Activated naive CD8-positive, alpha-beta T cell treated with anti-CD3 and anti-CD28 coated beads for 36 hours (primary cell): ENCODE data around the gene PRELID1. TPM values are rescaled to one million over a fixed set of nuclear protein-coding genes. Genes with fewer than 3 reads are reported as not detected.
"Not testable (repeated sequence)": the region's sequence is repeated elsewhere in the genome, so short reads cannot be mapped to it uniquely, and the experiment has no call there.

Source experiments
- DNase-seq: peaks from one replicate; pipeline ENCODE4 v3.0.0; 2021
- H3K27ac Mint-ChIP-seq: one replicate; pipeline ENCODE4 v1.8.0; 2022; ENCODE audit warnings: mild to moderate bottlenecking, moderate library complexity, mixed read lengths
- H3K27me3 Mint-ChIP-seq: one replicate; pipeline ENCODE4 v1.8.0; 2022; ENCODE audit warnings: mild to moderate bottlenecking, mixed read lengths
- H3K36me3 Mint-ChIP-seq: one replicate; pipeline ENCODE4 v1.8.0; 2021; ENCODE audit warnings: mild to moderate bottlenecking, mixed read lengths
- H3K4me1 Mint-ChIP-seq: one replicate; pipeline ENCODE4 v1.8.0; 2021; ENCODE audit warnings: mixed read lengths
- H3K4me3 Mint-ChIP-seq: one replicate; pipeline ENCODE4 v1.8.0; 2022; ENCODE audit warnings: mild to moderate bottlenecking, moderate library complexity, mixed read lengths
- H3K9me3 Mint-ChIP-seq: one replicate; pipeline ENCODE4 v1.8.0; 2022; ENCODE audit warnings: mixed read lengths
- total RNA-seq, 2 experiments: library from RNA; stranded (reverse); gene quantifications; one replicate each; pipeline ENCODE4 v1.2.3, GENCODE V29; 2021

Gene PRELID1
- total RNA-seq, 2 experiments from 2014 or later = 311 to 315 TPM

GRCh38 chr5:177291735-177292134 is 11.9 kb upstream of the PRELID1 start:
- DNase-seq = no peak
- Mint-ChIP-seq H3K4me1 (peaks cover 16% of the 10 kb centered on the region), H3K36me3 (peaks cover 22% of the 10 kb centered on the region), H3K27ac (peak overlapping the region; percentile 4), H3K27me3 (no peaks in the 10 kb centered on the region), H3K9me3 (no peaks in the 10 kb centered on the region), H3K4me3 (no peak overlapping the region)

- no peak overlapping the region for H3K27ac Mint-ChIP-seq
- peaks cover 26% of the 10 kb centered on the region for H3K36me3 Mint-ChIP-seq
- H3K4me3 Mint-ChIP-seq = no peak overlapping the region
- DNase-seq = no peak
- H3K9me3 Mint-ChIP-seq = no peaks in the 10 kb centered on the region
- H3K27me3 Mint-ChIP-seq = no peaks in the 10 kb centered on the region
- peaks cover 35% of the 10 kb centered on the region for H3K4me1 Mint-ChIP-seq
These were observed 9.6 kb upstream of the PRELID1 start for GRCh38 chr5:177293819-177294581.

- no peak for DNase-seq
These were observed 9.0 kb upstream of the PRELID1 start for GRCh38 chr5:177294632-177295031.

GRCh38 chr5:177295924-177296323 is 7.7 kb upstream of the PRELID1 start:
- Mint-ChIP-seq H3K4me3 (no peak overlapping the region), H3K9me3 (no peaks in the 10 kb centered on the region), H3K27me3 (no peaks in the 10 kb centered on the region), H3K27ac (peak overlapping the region; percentile 73), H3K4me1 (peaks cover 52% of the 10 kb centered on the region), H3K36me3 (peaks cover 29% of the 10 kb centered on the region)
- no peak for DNase-seq

More at GRCh38 chr5:177294632-177295031, 9.0 kb upstream of the PRELID1 start:
- Mint-ChIP-seq H3K27me3 (no peaks in the 10 kb centered on the region), H3K4me3 (no peak overlapping the region), H3K27ac (no peak overlapping the region), H3K36me3 (peaks cover 26% of the 10 kb centered on the region), H3K4me1 (peaks cover 41% of the 10 kb centered on the region), H3K9me3 (no peaks in the 10 kb centered on the region)

DNA sequence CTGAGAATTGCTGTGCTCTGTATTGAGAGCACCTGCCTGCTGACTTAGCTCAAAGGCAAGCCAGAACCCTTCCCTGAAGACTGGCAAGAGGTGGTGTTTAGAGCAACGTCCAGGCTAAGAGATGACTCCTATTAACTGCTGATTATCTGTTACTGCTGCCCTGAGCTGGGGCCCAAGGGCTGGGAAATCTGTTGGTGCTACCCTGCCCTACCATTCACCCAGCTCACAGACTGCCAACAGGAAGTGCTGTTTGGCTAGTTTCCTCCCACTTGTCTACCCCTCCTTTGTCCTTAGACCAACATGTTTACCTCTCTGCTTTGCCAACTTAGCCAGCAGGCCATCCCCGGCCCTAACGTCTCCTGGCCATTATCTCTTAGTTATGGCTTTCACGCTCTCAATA is 7.0 kb upstream of the PRELID1 start:
- Mint-ChIP-seq H3K4me1 (peaks cover 58% of the 10 kb centered on the region), H3K4me3 (peak overlapping the region; percentile 12), H3K27ac (peak overlapping the region; percentile 73), H3K9me3 (no peaks in the 10 kb centered on the region), H3K36me3 (peaks cover 33% of the 10 kb centered on the region), H3K27me3 (no peaks in the 10 kb centered on the region)
- DNase-seq = no peak

DNA sequence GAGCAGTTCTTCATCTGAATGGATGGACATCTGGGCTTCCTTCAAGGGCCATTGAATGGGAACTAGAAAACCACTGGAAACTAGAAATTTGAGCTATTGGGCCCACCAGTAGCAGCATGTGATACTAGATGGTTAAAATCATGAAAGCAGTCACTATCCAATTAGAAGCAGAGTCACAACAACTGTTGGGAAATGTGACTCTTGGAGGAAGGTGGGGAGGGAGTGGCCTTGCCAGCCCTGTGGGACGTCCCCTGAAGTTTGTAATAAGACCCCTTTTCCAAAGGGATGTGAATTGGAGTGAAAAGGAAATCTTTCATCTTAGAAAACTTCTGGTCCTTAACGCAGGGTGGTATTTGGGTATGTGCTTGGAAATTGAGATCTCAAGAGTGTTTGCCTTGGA is 5.7 kb upstream of the PRELID1 start:
- H3K27me3 Mint-ChIP-seq = no peaks in the 10 kb centered on the region
- H3K36me3 Mint-ChIP-seq = peaks cover 34% of the 10 kb centered on the region
- peak overlapping the region; percentile 43 for H3K27ac Mint-ChIP-seq
- H3K4me1 Mint-ChIP-seq = peaks cover 69% of the 10 kb centered on the region
- DNase-seq = no peak
- H3K4me3 Mint-ChIP-seq = no peak overlapping the region
- H3K9me3 Mint-ChIP-seq = no peaks in the 10 kb centered on the region

DNA sequence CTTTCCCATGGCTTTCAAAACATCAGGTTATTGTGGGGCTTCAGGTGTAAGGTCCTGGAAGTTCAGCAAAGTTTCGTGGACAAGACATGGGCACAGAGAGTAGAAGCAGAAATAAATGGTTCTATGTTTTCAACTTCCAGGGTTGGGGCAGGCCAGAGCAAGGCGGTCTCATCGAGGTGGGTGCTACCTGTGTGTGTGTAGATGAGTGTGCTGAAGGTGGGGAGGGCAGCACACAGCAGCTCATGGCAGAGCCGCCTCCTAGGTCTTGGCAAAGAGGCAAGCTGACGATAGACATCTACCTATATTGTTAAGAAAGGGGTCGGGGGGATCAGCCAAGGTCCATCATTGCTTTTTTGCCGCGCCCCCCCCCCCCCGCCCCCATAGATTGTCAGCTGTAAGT is 3.9 kb upstream of the PRELID1 start:
- DNase-seq = no peak
- Mint-ChIP-seq H3K27ac (peak overlapping the region; percentile 73), H3K36me3 (peaks cover 45% of the 10 kb centered on the region), H3K27me3 (no peaks in the 10 kb centered on the region), H3K9me3 (no peaks in the 10 kb centered on the region), H3K4me1 (peaks cover 73% of the 10 kb centered on the region), H3K4me3 (no peak overlapping the region)

- peak; percentile 68 for DNase-seq
- H3K36me3 Mint-ChIP-seq = peaks cover 45% of the 10 kb centered on the region
These were observed 3.2 kb upstream of the PRELID1 start for GRCh38 chr5:177300236-177300880.

DNA sequence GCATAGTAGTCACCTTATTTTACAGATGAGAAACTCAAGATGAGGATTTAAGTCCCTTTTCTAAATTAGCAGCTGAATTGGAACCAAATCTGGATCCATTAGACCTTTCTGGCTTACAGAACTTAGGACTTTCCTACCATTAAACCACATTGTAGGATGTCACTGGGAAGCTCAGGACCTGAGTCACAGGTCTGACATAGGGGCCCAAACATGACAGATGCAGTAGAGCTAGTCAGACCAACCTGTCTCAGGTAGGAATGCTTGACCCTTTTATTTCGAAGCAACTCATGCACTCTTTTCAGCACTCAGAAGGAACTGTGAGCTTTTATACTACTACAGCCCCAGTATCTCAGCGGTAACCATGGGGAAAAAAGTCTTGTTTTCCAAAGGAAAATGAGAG is 2.6 kb upstream of the PRELID1 start:
- Mint-ChIP-seq H3K4me3 (peak overlapping the region; percentile 42), H3K27me3 (no peaks in the 10 kb centered on the region), H3K9me3 (no peaks in the 10 kb centered on the region), H3K27ac (peak overlapping the region; percentile 80), H3K36me3 (peaks cover 44% of the 10 kb centered on the region), H3K4me1 (peaks cover 77% of the 10 kb centered on the region)
- no peak for DNase-seq

More at GRCh38 chr5:177300236-177300880, 3.2 kb upstream of the PRELID1 start:
- no peaks in the 10 kb centered on the region for H3K9me3 Mint-ChIP-seq
- H3K4me1 Mint-ChIP-seq = peaks cover 77% of the 10 kb centered on the region
- no peaks in the 10 kb centered on the region for H3K27me3 Mint-ChIP-seq
- peak overlapping the region; percentile 80 for H3K27ac Mint-ChIP-seq
- H3K4me3 Mint-ChIP-seq = peak overlapping the region; percentile 42

DNA sequence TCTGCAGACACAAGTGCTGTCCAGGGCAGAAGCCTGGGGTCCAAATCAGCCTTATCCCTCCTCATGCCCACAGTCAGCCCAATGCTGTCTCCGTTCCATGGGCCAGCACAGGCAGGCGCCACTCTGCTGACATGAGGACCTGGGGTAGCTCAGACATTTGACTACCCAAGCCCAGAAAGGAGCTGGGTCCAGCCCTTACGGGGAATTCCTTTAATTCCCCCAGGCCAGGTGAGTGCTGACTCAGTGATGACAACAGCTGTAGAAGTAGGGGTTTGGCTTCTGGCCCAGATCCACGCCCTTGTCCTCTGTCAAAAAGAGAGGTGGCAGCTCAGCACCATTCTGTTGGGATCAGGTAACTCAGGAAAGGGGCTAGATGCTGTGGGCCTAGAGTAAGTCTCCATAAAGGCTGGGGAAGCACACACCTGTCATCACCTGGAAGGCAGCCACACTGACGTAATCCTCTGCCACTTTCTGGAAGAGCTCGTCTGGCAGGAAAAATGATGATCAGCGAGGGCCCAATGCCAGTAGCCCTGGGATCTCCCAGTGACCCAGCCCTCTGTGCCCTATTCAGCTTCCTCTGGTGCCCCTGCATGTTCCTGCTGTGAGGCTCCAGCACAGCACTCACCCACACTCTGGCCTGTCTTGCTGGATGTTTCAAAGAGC is 2.0 kb upstream of the PRELID1 start:
- peaks cover 43% of the 10 kb centered on the region for H3K36me3 Mint-ChIP-seq
- no peak for DNase-seq
- peak overlapping the region; percentile 84 for H3K27ac Mint-ChIP-seq
- H3K27me3 Mint-ChIP-seq = no peaks in the 10 kb centered on the region
- no peaks in the 10 kb centered on the region for H3K9me3 Mint-ChIP-seq
- peaks cover 74% of the 10 kb centered on the region for H3K4me1 Mint-ChIP-seq
- H3K4me3 Mint-ChIP-seq = peak overlapping the region; percentile 93

DNA sequence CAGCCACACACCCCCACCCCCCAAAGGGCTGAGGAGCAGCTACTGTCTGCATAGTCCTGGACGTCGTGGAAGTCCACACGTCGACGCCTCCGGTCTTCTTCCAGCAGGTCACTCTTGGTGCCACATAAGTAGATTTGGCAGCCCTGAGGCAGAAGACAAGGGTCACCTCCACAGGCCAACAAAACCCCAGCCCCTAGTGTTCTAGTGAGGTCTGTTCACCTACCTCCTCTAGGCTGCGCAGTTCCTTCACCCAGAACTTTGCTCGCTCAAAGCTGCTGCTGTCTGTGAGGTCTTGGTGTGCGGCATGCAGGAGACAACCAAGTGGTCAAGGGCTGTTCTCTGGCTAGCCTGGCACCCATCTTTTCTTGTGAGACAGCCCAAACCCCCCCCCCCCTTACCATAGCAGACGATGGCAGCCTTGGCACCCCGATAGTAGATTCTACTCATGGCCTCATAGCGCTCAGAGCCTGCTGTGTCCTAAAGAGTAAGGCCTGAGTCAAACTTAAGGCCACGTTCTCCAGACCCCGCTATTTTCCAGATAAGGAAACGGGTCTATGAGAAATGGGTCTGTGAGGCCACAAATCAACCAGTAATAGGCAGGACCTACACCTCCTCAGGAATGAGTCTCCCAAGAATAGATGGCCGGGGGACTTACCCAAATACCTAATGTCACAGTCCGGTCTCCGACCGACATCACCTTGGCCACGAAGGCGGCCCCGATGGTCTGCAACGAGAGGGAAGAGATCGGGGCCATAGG is 1.1 kb upstream of the PRELID1 start:
- H3K27me3 Mint-ChIP-seq = no peaks in the 10 kb centered on the region
- peak overlapping the region; percentile 93 for H3K4me3 Mint-ChIP-seq
- peaks cover 44% of the 10 kb centered on the region for H3K36me3 Mint-ChIP-seq
- no peak for DNase-seq
- H3K9me3 Mint-ChIP-seq = no peaks in the 10 kb centered on the region
- peaks cover 70% of the 10 kb centered on the region for H3K4me1 Mint-ChIP-seq
- H3K27ac Mint-ChIP-seq = peak overlapping the region; percentile 84

- H3K36me3 Mint-ChIP-seq = peaks cover 42% of the 10 kb centered on the region
- DNase-seq = no peak
- H3K4me3 Mint-ChIP-seq = peak overlapping the region; percentile 93
These were observed 359 bp downstream of the PRELID1 start for GRCh38 chr5:177303925-177304391.

DNA sequence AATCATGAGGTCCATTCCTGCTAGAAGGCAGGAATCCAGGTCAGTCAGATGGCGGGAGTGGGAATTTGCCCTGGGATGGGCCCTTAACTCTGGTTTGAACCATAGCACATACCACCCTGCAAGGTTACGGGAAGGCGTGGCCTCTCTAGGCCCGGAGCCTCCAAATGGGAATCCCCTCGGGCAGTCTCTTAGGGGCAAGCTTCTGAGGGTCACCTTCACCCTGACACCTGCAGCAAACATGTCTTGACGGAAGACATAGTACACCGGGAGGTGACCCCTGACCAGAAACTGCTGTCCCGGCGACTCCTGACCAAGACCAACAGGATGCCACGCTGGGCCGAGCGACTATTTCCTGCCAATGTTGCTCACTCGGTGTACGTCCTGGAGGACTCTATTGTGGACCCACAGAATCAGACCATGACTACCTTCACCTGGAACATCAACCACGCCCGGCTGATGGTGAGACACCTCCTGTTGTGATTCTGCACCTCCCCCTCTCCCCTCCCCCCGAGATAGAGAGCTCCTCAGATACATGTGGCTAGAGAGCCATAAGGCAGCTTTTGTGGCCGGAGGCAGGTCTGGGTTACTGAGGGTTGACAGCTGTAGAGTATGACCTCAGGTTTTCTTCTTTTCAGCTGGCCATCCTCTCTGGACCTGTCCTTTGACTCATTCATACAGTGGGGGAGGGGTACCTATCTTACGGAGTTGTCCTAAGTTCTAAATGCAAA is 957 bp downstream of the PRELID1 start:
- Mint-ChIP-seq H3K27me3 (no peaks in the 10 kb centered on the region), H3K4me1 (peaks cover 53% of the 10 kb centered on the region), H3K36me3 (peaks cover 44% of the 10 kb centered on the region), H3K9me3 (no peaks in the 10 kb centered on the region), H3K4me3 (peak overlapping the region; percentile 93), H3K27ac (peak overlapping the region; percentile 84)
- DNase-seq = no peak

More at GRCh38 chr5:177303925-177304391, 359 bp downstream of the PRELID1 start:
- peak overlapping the region; percentile 84 for H3K27ac Mint-ChIP-seq
- no peaks in the 10 kb centered on the region for H3K9me3 Mint-ChIP-seq
- H3K4me1 Mint-ChIP-seq = peaks cover 59% of the 10 kb centered on the region
- H3K27me3 Mint-ChIP-seq = no peaks in the 10 kb centered on the region

DNA sequence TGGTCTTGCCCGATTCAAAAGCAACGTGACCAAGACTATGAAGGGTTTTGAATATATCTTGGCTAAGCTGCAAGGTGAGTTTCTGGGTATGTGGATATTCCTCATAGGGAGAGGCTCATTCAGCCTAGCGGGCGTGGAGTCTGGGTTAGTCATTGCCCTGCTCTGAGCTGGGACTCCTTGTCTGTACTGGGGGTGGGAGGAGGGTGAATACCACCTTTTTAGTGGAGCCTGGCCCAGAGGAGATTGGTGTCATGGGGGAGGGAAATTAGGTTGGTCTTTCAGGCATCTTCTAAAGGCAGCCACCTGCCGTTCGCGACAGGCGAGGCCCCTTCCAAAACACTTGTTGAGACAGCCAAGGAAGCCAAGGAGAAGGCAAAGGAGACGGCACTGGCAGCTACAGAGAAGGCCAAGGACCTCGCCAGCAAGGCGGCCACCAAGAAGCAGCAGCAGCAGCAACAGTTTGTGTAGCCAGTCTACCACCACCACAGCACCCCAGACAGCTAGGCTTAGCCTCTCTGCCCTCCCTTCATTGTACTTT is 2.6 kb downstream of the PRELID1 start:
- not testable (repeated sequence) for H3K9me3 Mint-ChIP-seq, DNase-seq, H3K27me3 Mint-ChIP-seq
- Mint-ChIP-seq H3K36me3 (peaks cover 44% of the 10 kb centered on the region), H3K27ac (peak overlapping the region; percentile 32), H3K4me3 (peak overlapping the region; percentile 22), H3K4me1 (peaks cover 48% of the 10 kb centered on the region)
